CD4-positive, alpha-beta memory T cell (primary cell): ENCODE data around the gene FKBP7. TPM values are rescaled to one million over a fixed set of nuclear protein-coding genes. Genes with fewer than 3 reads are reported as not detected.

Experiments used
- CTCF ChIA-PET: fragments of 350-600 bp; sonication (Branson Sonifier 250); formaldehyde crosslinking; loops from one replicate; lab custom pipeline; 2021; ENCODE audit warnings: inconsistent platforms; ENCODE audit not compliant: partially characterized antibody; lab: Charles Lee
- POLR2A ChIA-PET: fragments of 350-600 bp; sonication (Branson Sonifier 250); formaldehyde crosslinking; loops from one replicate; lab custom pipeline; 2021; ENCODE audit not compliant: partially characterized antibody; lab: Charles Lee
- DNase-seq, 5 donors: peaks; one replicate each; pipeline versions ENCODE4 v3.0.0 to v3.0.0-alpha.2; 2020 to 2022; ENCODE audit warnings: mixed read lengths in 1 of 5
- H3K27ac ChIP-seq: one replicate; pipeline ENCODE4 v1.7.0; 2013; ENCODE audit warnings: low read depth, low read length
- H3K27me3 ChIP-seq: 2 replicates; pipeline ENCODE4 v1.7.0; 2013; ENCODE audit warnings: mild to moderate bottlenecking, low read length, moderate library complexity; ENCODE audit not compliant: insufficient read depth
- H3K36me3 ChIP-seq: 2 replicates; pipeline ENCODE4 v1.7.0; 2013; ENCODE audit warnings: mild to moderate bottlenecking, low read length, moderate library complexity; ENCODE audit not compliant: insufficient read depth
- H3K4me1 ChIP-seq: 2 replicates; pipeline ENCODE4 v1.7.0; 2013; ENCODE audit warnings: mild to moderate bottlenecking, low read length, moderate library complexity; ENCODE audit not compliant: insufficient read depth
- H3K4me3 ChIP-seq, 2 donors: one replicate each; pipeline ENCODE4 v1.7.0; 2013; ENCODE audit warnings: low read length in 2 of 2, mild to moderate bottlenecking in 1 of 2
- H3K9me3 ChIP-seq, 2 donors: one replicate each; pipeline ENCODE4 v1.7.0; 2013; ENCODE audit warnings: low read length in 2 of 2, control low read depth in 1 of 2; ENCODE audit not compliant: control insufficient read depth in 1 of 2
- H3K27ac Mint-ChIP-seq, 7 donors: one replicate each; pipeline ENCODE4 v1.8.0; 2020 to 2021; ENCODE audit warnings: mixed read lengths in 7 of 7, mild to moderate bottlenecking in 6 of 7, inconsistent platforms in 3 of 7, moderate library complexity in 3 of 7
- H3K27me3 Mint-ChIP-seq, 2 donors: one replicate each; pipeline ENCODE4 v1.8.0; 2020 to 2021; ENCODE audit warnings: mixed read lengths in 2 of 2
- H3K36me3 Mint-ChIP-seq, 2 donors: one replicate each; pipeline ENCODE4 v1.8.0; 2020 to 2021; ENCODE audit warnings: mixed read lengths in 2 of 2, inconsistent platforms in 1 of 2, mild to moderate bottlenecking in 1 of 2
- H3K4me1 Mint-ChIP-seq, 4 donors: one replicate each; pipeline ENCODE4 v1.8.0; 2020 to 2021; ENCODE audit warnings: mixed read lengths in 4 of 4, mild to moderate bottlenecking in 1 of 4
- H3K4me3 Mint-ChIP-seq, 8 donors: one replicate each; pipeline ENCODE4 v1.8.0; 2020 to 2021; ENCODE audit warnings: mixed read lengths in 8 of 8, mild to moderate bottlenecking in 7 of 8, moderate library complexity in 6 of 8, inconsistent platforms in 3 of 8
- H3K9me3 Mint-ChIP-seq, 8 donors: one replicate each; pipeline ENCODE4 v1.8.0; 2020 to 2021; ENCODE audit warnings: mixed read lengths in 8 of 8, mild to moderate bottlenecking in 5 of 8, inconsistent platforms in 3 of 8, moderate library complexity in 1 of 8
- intact Hi-C: fragments of 100-400 bp; cut with micrococcal nuclease; formaldehyde crosslinking; loops from one replicate; pipeline ENCODE4 v1.15.1; 2023
- polyA plus RNA-seq, 2 donors: library from polyadenylated mRNA; unstranded; fragments of 300-500 nt; fragmentation: Illumina TruSeq; gene quantifications; one replicate each; pipeline ENCODE4 v1.2.3, GENCODE V29; 2021
- total RNA-seq, 2 experiments: library from RNA; stranded (reverse); gene quantifications; one replicate each; pipeline ENCODE4 v1.2.3, GENCODE V29; 2021

FKBP7 gene
- total and polyA plus RNA-seq, 4 experiments from 2014 or later: 0.79 to 2.2 (median 1.5) TPM

DNA sequence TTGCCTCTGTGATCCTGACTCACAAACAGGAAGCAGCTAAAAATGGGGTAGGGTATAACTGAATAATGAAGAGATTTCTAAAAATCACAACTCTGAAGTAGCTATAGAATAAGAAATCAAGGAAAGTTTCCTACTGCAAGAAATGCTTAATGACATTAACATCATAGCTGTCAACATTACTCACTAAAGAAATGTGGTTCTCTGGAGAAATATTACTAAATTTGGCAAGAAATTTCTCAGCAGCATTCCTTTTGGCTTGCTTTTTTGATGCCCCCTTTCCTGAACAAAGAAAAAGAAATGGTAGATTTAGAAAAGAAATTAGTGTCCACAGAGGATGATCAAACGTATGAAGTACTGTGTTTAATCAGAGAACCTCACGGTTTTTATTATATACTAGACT, 37.0 kb downstream of the FKBP7 start:
- ChIA-PET POLR2A (no interaction called here), CTCF (interaction anchor here (0.9 to 2.1 kb wide), 4 partner anchors 8 to 36 kb away, joined by 3 to 6 read pairs (median 4); no protein-coding TSS in a partner anchor)
- Histone ChIP-seq H3K27me3 (no peaks in the 10 kb centered on the region), H3K4me3 (no peak overlapping the region), H3K9me3 (no peaks in the 10 kb centered on the region), H3K4me1 (no peaks in the 10 kb centered on the region), H3K27ac (no peak overlapping the region), H3K36me3 (peaks cover 36% of the 10 kb centered on the region)
- H3K4me1 Mint-ChIP-seq: peaks cover 0 to 8% (median 4%) of the 10 kb centered on the region in 4 donors
- H3K36me3 Mint-ChIP-seq: peaks cover 48 to 70% of the 10 kb centered on the region in 2 donors
- peak overlapping the region in 1 of 7 donors; percentile 17 for H3K27ac Mint-ChIP-seq
- peaks cover 0 to 4% (median 0%) of the 10 kb centered on the region in 8 donors for H3K9me3 Mint-ChIP-seq
- DNase-seq: no peak
- intact Hi-C loops: no loop called here
- H3K4me3 Mint-ChIP-seq: no peak overlapping the region
- H3K27me3 Mint-ChIP-seq: no peaks in the 10 kb centered on the region

- H3K36me3 Mint-ChIP-seq: peaks cover 59 to 72% of the 10 kb centered on the region in 2 donors
- H3K4me1 Mint-ChIP-seq: peaks cover 0 to 2% (median 0%) of the 10 kb centered on the region in 4 donors
- no peak for DNase-seq
- Histone ChIP-seq H3K36me3 (peaks cover 38% of the 10 kb centered on the region), H3K4me3 (no peak overlapping the region), H3K4me1 (no peaks in the 10 kb centered on the region), H3K9me3 (no peaks in the 10 kb centered on the region), H3K27ac (no peak overlapping the region), H3K27me3 (no peaks in the 10 kb centered on the region)
- POLR2A ChIA-PET: no interaction called here
- H3K27me3 Mint-ChIP-seq: no peaks in the 10 kb centered on the region
- no peak overlapping the region for H3K27ac Mint-ChIP-seq
- intact Hi-C loops: no loop called here
- no peak overlapping the region for H3K4me3 Mint-ChIP-seq
- peaks cover 0 to 4% (median 0%) of the 10 kb centered on the region in 8 donors for H3K9me3 Mint-ChIP-seq
- CTCF ChIA-PET: no interaction called here
Observed at GRCh38 chr2:178436662-178437061, 41.7 kb downstream of the FKBP7 start.

DNA sequence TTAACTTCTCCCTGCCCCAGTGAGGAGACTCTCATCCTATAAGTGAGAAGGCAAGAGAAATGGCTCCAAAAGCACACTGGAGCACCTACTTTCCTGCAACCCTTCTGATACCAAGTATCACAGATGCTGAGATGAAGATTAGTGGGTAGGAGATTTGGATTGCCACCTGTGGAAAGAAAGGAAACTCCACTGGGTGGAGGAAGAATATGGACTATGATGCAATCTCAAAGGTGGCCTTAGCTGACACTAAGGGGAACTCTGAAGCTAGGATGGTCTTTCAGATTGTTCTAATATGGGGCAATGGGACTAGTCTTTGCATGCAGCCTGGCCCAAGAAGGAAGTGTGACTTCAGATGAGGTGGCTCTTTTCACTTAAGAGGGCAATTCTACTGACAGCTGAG, 49.1 kb downstream of the FKBP7 start:
- Mint-ChIP-seq H3K27ac (no peak overlapping the region), H3K9me3 (peaks cover 2 to 27% (median 9%) of the 10 kb centered on the region in 8 donors), H3K4me1 (no peaks in the 10 kb centered on the region), H3K36me3 (peaks cover 71 to 85% of the 10 kb centered on the region in 2 donors), H3K27me3 (no peaks in the 10 kb centered on the region), H3K4me3 (no peak overlapping the region)
- intact Hi-C loops: no loop called here
- H3K4me1 ChIP-seq: no peaks in the 10 kb centered on the region
- POLR2A ChIA-PET: interaction anchor here (1.0 to 1.8 kb wide), 2 partner anchors 11 to 15 kb away, joined by 3 to 9 read pairs; no protein-coding TSS in a partner anchor
- H3K4me3 ChIP-seq: no peak overlapping the region
- H3K27ac ChIP-seq: no peak overlapping the region
- no peaks in the 10 kb centered on the region for H3K9me3 ChIP-seq
- peaks cover 38% of the 10 kb centered on the region for H3K36me3 ChIP-seq
- CTCF ChIA-PET: interaction anchor here (1.7 kb wide), 1 partner anchor 15 kb away, joined by 8 read pairs; no protein-coding TSS in a partner anchor
- DNase-seq: no peak
- H3K27me3 ChIP-seq: no peaks in the 10 kb centered on the region

DNA sequence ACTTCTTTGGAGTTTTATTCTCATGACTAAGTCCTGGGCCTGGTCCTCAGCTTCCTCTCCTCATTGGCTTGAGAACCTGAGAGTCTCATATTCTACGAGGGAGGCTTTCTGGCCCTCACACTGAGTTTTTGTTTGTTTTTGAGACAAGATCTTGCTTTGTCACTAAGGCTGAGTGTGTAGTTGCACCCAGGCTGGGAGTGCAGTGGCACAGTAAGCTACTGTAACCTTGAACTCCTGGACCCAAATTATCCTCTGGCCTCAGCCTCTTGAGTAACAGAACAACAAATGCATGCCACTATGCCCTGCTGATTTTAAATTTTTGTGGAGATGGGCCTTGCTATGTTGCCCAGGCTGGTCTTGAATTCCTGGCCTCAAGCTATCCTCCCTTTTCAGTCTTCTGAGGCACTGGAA, 50.0 kb downstream of the FKBP7 start:
- Histone ChIP-seq H3K27me3 (no peaks in the 10 kb centered on the region), H3K9me3 (no peaks in the 10 kb centered on the region), H3K27ac (no peak overlapping the region), H3K4me1 (no peaks in the 10 kb centered on the region), H3K36me3 (peaks cover 29% of the 10 kb centered on the region), H3K4me3 (no peak overlapping the region)
- DNase-seq: no peak
- intact Hi-C loops: no loop called here
- POLR2A ChIA-PET: interaction anchor here (1.0 to 1.8 kb wide), 2 partner anchors 12 to 14 kb away, joined by 3 to 9 read pairs; no protein-coding TSS in a partner anchor
- Mint-ChIP-seq H3K4me3 (no peak overlapping the region), H3K27me3 (no peaks in the 10 kb centered on the region), H3K36me3 (peaks cover 66 to 88% of the 10 kb centered on the region in 2 donors), H3K27ac (peak overlapping the region in 1 of 7 donors; percentile 37), H3K4me1 (no peaks in the 10 kb centered on the region), H3K9me3 (peaks cover 2 to 30% (median 9%) of the 10 kb centered on the region in 8 donors)
- CTCF ChIA-PET: interaction anchor here (1.7 kb wide), 1 partner anchor 14 kb away, joined by 8 read pairs; no protein-coding TSS in a partner anchor

- intact Hi-C loops: no loop called here
- no peaks in the 10 kb centered on the region for H3K9me3 ChIP-seq
- H3K4me3 Mint-ChIP-seq: no peak overlapping the region
- no peak for DNase-seq
- H3K4me3 ChIP-seq: no peak overlapping the region
- peaks cover 21% of the 10 kb centered on the region for H3K36me3 ChIP-seq
- peaks cover 57 to 85% of the 10 kb centered on the region in 2 donors for H3K36me3 Mint-ChIP-seq
- no peaks in the 10 kb centered on the region for H3K4me1 ChIP-seq
- POLR2A ChIA-PET: interaction anchor here (1.2 kb wide), 1 partner anchor 13 kb away, joined by 3 read pairs; no protein-coding TSS in a partner anchor
- no peaks in the 10 kb centered on the region for H3K27me3 ChIP-seq
- H3K27ac ChIP-seq: no peak overlapping the region
- no peaks in the 10 kb centered on the region for H3K27me3 Mint-ChIP-seq
- no peaks in the 10 kb centered on the region for H3K4me1 Mint-ChIP-seq
- peaks cover 2 to 30% (median 9%) of the 10 kb centered on the region in 8 donors for H3K9me3 Mint-ChIP-seq
- no peak overlapping the region for H3K27ac Mint-ChIP-seq
- CTCF ChIA-PET: no interaction called here
Observed at GRCh38 chr2:178427458-178427857, 50.9 kb downstream of the FKBP7 start.

GRCh38 chr2:178426388-178426787, 52.0 kb downstream of the FKBP7 start:
- no peaks in the 10 kb centered on the region for H3K27me3 ChIP-seq
- no peak overlapping the region for H3K4me3 ChIP-seq
- H3K4me1 ChIP-seq: no peaks in the 10 kb centered on the region
- H3K27me3 Mint-ChIP-seq: no peaks in the 10 kb centered on the region
- H3K9me3 ChIP-seq: no peaks in the 10 kb centered on the region
- H3K36me3 Mint-ChIP-seq: peaks cover 47 to 79% of the 10 kb centered on the region in 2 donors
- CTCF ChIA-PET: interaction anchor here (2.1 kb wide), 1 partner anchor 12 kb away, joined by 10 read pairs; no protein-coding TSS in a partner anchor
- no peak overlapping the region for H3K4me3 Mint-ChIP-seq
- no peak for DNase-seq
- no peaks in the 10 kb centered on the region for H3K4me1 Mint-ChIP-seq
- H3K9me3 Mint-ChIP-seq: peaks cover 2 to 30% (median 11%) of the 10 kb centered on the region in 8 donors
- H3K27ac ChIP-seq: no peak overlapping the region
- POLR2A ChIA-PET: interaction anchor here (1.2 kb wide), 1 partner anchor 12 kb away, joined by 3 read pairs; no protein-coding TSS in a partner anchor
- peaks cover 10% of the 10 kb centered on the region for H3K36me3 ChIP-seq
- intact Hi-C loops: no loop called here
- no peak overlapping the region for H3K27ac Mint-ChIP-seq

DNA sequence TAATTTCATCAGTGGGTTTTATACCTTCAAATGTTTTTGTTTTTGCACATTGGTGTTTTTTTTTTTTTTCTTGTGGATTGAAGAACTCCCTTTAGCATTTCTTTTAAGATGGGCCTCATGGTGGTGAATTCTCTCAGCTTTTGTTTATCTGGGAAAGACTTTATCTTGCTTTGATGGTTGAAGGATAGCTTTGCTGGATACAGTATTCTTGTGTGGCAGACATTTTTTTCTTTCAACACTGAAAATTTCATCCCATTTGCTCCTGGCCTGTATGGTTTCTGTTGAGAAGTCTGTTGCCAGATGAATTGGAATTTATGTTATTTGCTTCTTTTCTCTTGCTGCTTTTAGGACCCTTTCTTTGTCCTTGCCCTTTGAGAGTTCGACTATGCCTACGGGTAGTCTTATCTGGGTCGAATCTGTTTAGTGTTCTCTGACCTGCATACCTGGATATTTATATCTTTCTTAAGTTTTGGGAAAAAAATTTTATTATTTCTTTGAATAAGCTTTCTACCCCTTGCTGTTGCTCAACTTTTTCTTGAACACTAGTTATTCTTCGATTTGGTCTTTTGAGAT, 53.1 kb downstream of the FKBP7 start:
- no peaks in the 10 kb centered on the region for H3K27me3 Mint-ChIP-seq
- H3K9me3 Mint-ChIP-seq: peaks cover 2 to 30% (median 11%) of the 10 kb centered on the region in 8 donors
- CTCF ChIA-PET: interaction anchor here (1.2 to 2.1 kb wide), 2 partner anchors 11 to 20 kb away, joined by 3 to 10 read pairs; no protein-coding TSS in a partner anchor
- peaks cover 39 to 70% of the 10 kb centered on the region in 2 donors for H3K36me3 Mint-ChIP-seq
- DNase-seq: no peak
- POLR2A ChIA-PET: no interaction called here
- Histone ChIP-seq H3K36me3 (peaks cover 6% of the 10 kb centered on the region), H3K27me3 (no peaks in the 10 kb centered on the region), H3K4me3 (no peak overlapping the region), H3K4me1 (no peaks in the 10 kb centered on the region), H3K9me3 (no peaks in the 10 kb centered on the region), H3K27ac (no peak overlapping the region)
- H3K27ac Mint-ChIP-seq: no peak overlapping the region
- no peak overlapping the region for H3K4me3 Mint-ChIP-seq
- no peaks in the 10 kb centered on the region for H3K4me1 Mint-ChIP-seq
- intact Hi-C loops: no loop called here
